MM.1S (cell line): ENCODE results near the gene OR4D1.

Source experiments
- DNase-seq: peaks from one replicate; pipeline ENCODE4 v3.0.0-alpha.2; 2015
- H2AFZ ChIP-seq: fragments of 300-600 bp; sonication (generic); 2 replicates; pipeline ENCODE4 v1.6.0; 2016; ENCODE audit warnings: antibody characterized with exemption, low read length
- H3F3A ChIP-seq: fragments of 300-600 bp; sonication (generic); 2 replicates; pipeline ENCODE4 v1.6.1; 2016; ENCODE audit warnings: mild to moderate bottlenecking, antibody characterized with exemption, low read length, moderate library complexity, mixed read lengths; ENCODE audit not compliant: insufficient read depth
- H3K27ac ChIP-seq: fragments of 300-600 bp; sonication (generic); 2 replicates; pipeline ENCODE4 v1.5.1; 2016; ENCODE audit warnings: mild to moderate bottlenecking, low read length
- H3K27me3 ChIP-seq: fragments of 300-600 bp; sonication (generic); replicated peaks from 2 replicates; pipeline ENCODE4 v1.6.0; 2016; ENCODE audit warnings: low read length; ENCODE audit not compliant: insufficient read depth
- H3K36me3 ChIP-seq: fragments of 300-600 bp; sonication (generic); replicated peaks from 2 replicates; pipeline ENCODE4 v1.6.1; 2016; ENCODE audit warnings: mild to moderate bottlenecking, low read length, mixed read lengths; ENCODE audit not compliant: insufficient read depth
- H3K4me1 ChIP-seq: fragments of 300-600 bp; sonication (generic); 2 replicates; pipeline ENCODE4 v1.6.1; 2016; ENCODE audit warnings: low read length, mixed read lengths
- H3K4me2 ChIP-seq: fragments of 300-600 bp; sonication (generic); 2 replicates; pipeline ENCODE4 v1.6.0; 2016; ENCODE audit warnings: low read depth, low read length
- H3K4me3 ChIP-seq: fragments of 300-600 bp; sonication (generic); 2 replicates; pipeline ENCODE4 v1.5.1; 2016; ENCODE audit warnings: low read length, mixed read lengths
- H3K79me2 ChIP-seq: fragments of 300-600 bp; sonication (generic); 2 replicates; pipeline ENCODE4 v1.6.1; 2016; ENCODE audit warnings: mixed run types, low read length, mixed read lengths
- H3K9ac ChIP-seq: fragments of 300-600 bp; sonication (generic); 2 replicates; pipeline ENCODE4 v1.6.1; 2016; ENCODE audit warnings: low read length, mixed read lengths
- H3K9me2 ChIP-seq: fragments of 300-600 bp; sonication (generic); replicated peaks from 2 replicates; pipeline ENCODE4 v1.6.1; 2016; ENCODE audit warnings: mild to moderate bottlenecking, low read length, mixed read lengths; ENCODE audit not compliant: insufficient read depth
- H3K9me3 ChIP-seq: fragments of 300-600 bp; sonication (generic); replicated peaks from 2 replicates; pipeline ENCODE4 v1.6.1; 2016; ENCODE audit warnings: mild to moderate bottlenecking, low read length, mixed read lengths; ENCODE audit not compliant: insufficient read depth
- H4K20me1 ChIP-seq: fragments of 300-600 bp; sonication (generic); 2 replicates; pipeline ENCODE4 v1.6.1; 2016; ENCODE audit warnings: mild to moderate bottlenecking, low read length, moderate library complexity, mixed read lengths; ENCODE audit not compliant: insufficient read depth
- EZH2 ChIP-seq: fragments of 300-600 bp; sonication (generic); optimal IDR thresholded peaks from 2 replicates; pipeline ENCODE3; 2017; ENCODE audit warnings: low read depth, mild to moderate bottlenecking, antibody characterized with exemption, low read length, mixed read lengths
- EZH2phosphoT487 ChIP-seq: fragments of 300-600 bp; sonication (generic); IDR thresholded peaks from 2 replicates; pipeline ENCODE4 v1.6.1; 2018; ENCODE audit warnings: antibody characterized with exemption, low read length
- TF ChIP-seq, protein P1 (sequence below): fragments of 300-600 bp; sonication (generic); IDR thresholded peaks from 2 replicates; pipeline ENCODE4 v1.5.1; 2016; ENCODE audit warnings: antibody characterized with exemption, low read length, mixed read lengths

The OR4D1 gene

DNA sequence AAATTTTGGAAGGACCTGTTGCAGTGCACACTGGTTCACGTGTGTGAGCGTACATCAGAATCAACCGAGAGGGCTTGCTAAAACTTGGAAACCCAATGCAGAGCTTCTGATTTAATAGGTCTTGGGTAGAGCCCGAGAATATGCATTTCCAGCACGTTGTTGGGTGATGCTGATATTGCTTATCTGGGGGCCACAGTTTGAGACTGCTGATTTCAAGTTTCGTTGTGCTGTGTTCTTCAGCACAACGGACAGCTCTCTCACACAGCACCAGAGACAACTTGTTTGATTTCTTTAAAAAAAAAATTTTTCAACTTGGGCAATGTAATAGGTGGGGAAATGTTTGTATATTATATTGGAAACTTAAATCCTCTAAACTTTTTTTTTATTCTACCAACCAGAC, 28.0 kb downstream of the OR4D1 start:
- Histone ChIP-seq H3K27ac (no peak overlapping the region), H3K9me3 (no peaks in the 10 kb centered on the region), H2AFZ (no peak overlapping the region)

DNA sequence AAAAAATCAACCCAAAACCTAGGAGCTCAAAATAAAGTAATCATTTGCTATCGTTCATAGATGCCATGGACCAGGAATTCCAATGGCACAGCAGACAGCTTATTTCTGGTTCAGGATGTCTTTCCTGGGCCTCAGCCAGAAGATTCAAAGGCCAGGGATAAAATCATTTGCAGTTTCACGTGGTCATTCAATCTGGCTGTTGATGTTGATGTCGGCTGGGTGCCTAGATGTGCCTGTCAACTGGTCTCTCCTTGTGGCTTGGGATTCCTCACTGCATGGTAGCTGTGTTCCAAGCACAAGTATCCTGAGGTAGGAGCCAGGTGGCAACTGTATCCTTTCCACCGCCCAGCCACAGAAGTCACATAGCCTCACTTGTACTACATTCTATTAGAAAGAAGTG, 33.6 kb downstream of the OR4D1 start:
- Histone ChIP-seq H3K36me3 (no peaks in the 10 kb centered on the region), H2AFZ (no peak overlapping the region), H3K9me2 (no peaks in the 10 kb centered on the region), H3K79me2 (no peaks in the 10 kb centered on the region), H3K4me3 (no peak overlapping the region), H3K27ac (no peak overlapping the region), H3K9me3 (no peaks in the 10 kb centered on the region), H3F3A (no peaks in the 10 kb centered on the region), H3K4me2 (no peak overlapping the region), H3K9ac (no peak overlapping the region), H3K4me1 (no peaks in the 10 kb centered on the region), H4K20me1 (no peaks in the 10 kb centered on the region), H3K27me3 (no peaks in the 10 kb centered on the region; the same call in 1 of the 2 replicates)
- no peak for TF ChIP-seq EZH2
- TF ChIP-seq EZH2phosphoT487: no peak
- TF ChIP-seq, protein P1, sequence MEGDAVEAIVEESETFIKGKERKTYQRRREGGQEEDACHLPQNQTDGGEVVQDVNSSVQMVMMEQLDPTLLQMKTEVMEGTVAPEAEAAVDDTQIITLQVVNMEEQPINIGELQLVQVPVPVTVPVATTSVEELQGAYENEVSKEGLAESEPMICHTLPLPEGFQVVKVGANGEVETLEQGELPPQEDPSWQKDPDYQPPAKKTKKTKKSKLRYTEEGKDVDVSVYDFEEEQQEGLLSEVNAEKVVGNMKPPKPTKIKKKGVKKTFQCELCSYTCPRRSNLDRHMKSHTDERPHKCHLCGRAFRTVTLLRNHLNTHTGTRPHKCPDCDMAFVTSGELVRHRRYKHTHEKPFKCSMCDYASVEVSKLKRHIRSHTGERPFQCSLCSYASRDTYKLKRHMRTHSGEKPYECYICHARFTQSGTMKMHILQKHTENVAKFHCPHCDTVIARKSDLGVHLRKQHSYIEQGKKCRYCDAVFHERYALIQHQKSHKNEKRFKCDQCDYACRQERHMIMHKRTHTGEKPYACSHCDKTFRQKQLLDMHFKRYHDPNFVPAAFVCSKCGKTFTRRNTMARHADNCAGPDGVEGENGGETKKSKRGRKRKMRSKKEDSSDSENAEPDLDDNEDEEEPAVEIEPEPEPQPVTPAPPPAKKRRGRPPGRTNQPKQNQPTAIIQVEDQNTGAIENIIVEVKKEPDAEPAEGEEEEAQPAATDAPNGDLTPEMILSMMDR: no peak
- no peak for DNase-seq

More for the DNA sequence above, 28.0 kb downstream of the OR4D1 start:
- Histone ChIP-seq H3K27me3 (peaks cover 16% of the 10 kb centered on the region; the same call in 1 of the 2 replicates), H3F3A (no peaks in the 10 kb centered on the region), H3K4me2 (no peak overlapping the region), H3K36me3 (no peaks in the 10 kb centered on the region), H3K9ac (no peak overlapping the region), H3K79me2 (no peaks in the 10 kb centered on the region), H4K20me1 (no peaks in the 10 kb centered on the region), H3K9me2 (no peaks in the 10 kb centered on the region), H3K4me1 (no peaks in the 10 kb centered on the region), H3K4me3 (no peak overlapping the region)
- TF ChIP-seq, protein P1: no peak
- no peak for TF ChIP-seq EZH2phosphoT487
- DNase-seq: no peak

DNA sequence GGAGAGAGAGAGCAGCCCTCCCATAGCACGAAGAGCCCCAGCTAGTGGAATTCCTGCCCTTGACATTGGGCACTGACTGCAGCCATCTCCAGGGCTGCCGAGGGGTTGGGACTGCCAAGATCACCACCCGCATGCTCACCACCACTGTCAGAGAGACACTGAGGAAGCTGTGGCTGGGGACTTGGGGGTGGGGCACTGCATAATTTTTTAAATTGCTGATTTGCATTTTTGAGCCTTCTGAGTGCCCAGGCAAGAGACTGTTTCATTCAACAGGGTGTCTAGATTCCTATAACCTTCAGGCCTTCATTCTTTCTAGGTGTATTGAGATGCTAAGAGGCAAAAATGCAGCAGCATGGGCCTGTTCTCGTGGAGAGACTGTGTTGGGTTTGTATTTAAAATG, 35.3 kb downstream of the OR4D1 start:
- H3K79me2 ChIP-seq: no peaks in the 10 kb centered on the region
- no peaks in the 10 kb centered on the region for H3K4me1 ChIP-seq
- no peaks in the 10 kb centered on the region for H3K9me3 ChIP-seq
- TF ChIP-seq, protein P1: no peak
- H3K36me3 ChIP-seq: no peaks in the 10 kb centered on the region
- H3F3A ChIP-seq: no peaks in the 10 kb centered on the region
- DNase-seq: no peak
- H3K4me2 ChIP-seq: no peak overlapping the region
- H4K20me1 ChIP-seq: no peaks in the 10 kb centered on the region
- no peak overlapping the region for H2AFZ ChIP-seq
- no peak overlapping the region for H3K9ac ChIP-seq
- no peak overlapping the region for H3K4me3 ChIP-seq
- no peak overlapping the region for H3K27ac ChIP-seq
- peaks cover 14% of the 10 kb centered on the region; the same call in 1 of the 2 replicates for H3K27me3 ChIP-seq
- H3K9me2 ChIP-seq: no peaks in the 10 kb centered on the region
